GM23338 (cell line): ENCODE results near the gene MCOLN2. TPM values are rescaled to one million over a fixed set of nuclear protein-coding genes. Genes with fewer than 3 reads are reported as not detected.

Experiments used
- ATAC-seq: fragments of 200-7000 bp; cut with Tn5 transposase; 3 replicates; pipeline ENCODE4 v1.9.1; 2020
- DNase-seq: peaks from one replicate; pipeline ENCODE4 v3.0.0-alpha.2; 2015; ENCODE audit warnings: low spot score
- H2AFZ ChIP-seq: fragments of 200-600 bp; sonication (generic); 2 replicates; pipeline ENCODE4 v1.8.0; 2016; ENCODE audit warnings: antibody characterized with exemption, mild to moderate bottlenecking, moderate library complexity
- H3F3A ChIP-seq: fragments of 200-600 bp; sonication (generic); replicated peaks from 2 replicates; pipeline ENCODE4 v1.8.0; 2017; ENCODE audit warnings: antibody characterized with exemption, mixed run types, low read depth
- H3K27ac ChIP-seq: fragments of 200-600 bp; sonication (generic); 2 replicates; pipeline ENCODE4 v1.6.1; 2016; ENCODE audit warnings: low read depth
- H3K27me3 ChIP-seq: fragments of 200-600 bp; sonication (generic); 2 replicates; pipeline ENCODE4 v1.8.0; 2016; ENCODE audit warnings: mild to moderate bottlenecking, mixed run types, moderate library complexity; ENCODE audit not compliant: insufficient read depth
- H3K36me3 ChIP-seq: fragments of 200-600 bp; sonication (generic); 2 replicates; pipeline ENCODE4 v1.8.0; 2016; ENCODE audit warnings: mild to moderate bottlenecking; ENCODE audit not compliant: insufficient read depth
- H3K4me1 ChIP-seq: fragments of 200-600 bp; sonication (generic); 2 replicates; pipeline ENCODE4 v1.8.0; 2016; ENCODE audit warnings: mild to moderate bottlenecking, moderate library complexity; ENCODE audit not compliant: insufficient read depth
- H3K4me2 ChIP-seq: fragments of 200-600 bp; sonication (generic); 2 replicates; pipeline ENCODE4 v1.7.1; 2017; ENCODE audit warnings: mixed run types
- H3K4me3 ChIP-seq: fragments of 200-600 bp; sonication (generic); 2 replicates; pipeline ENCODE4 v1.6.1; 2016; ENCODE audit warnings: mixed run types
- H3K79me2 ChIP-seq: fragments of 200-600 bp; sonication (generic); replicated peaks from 2 replicates; pipeline ENCODE4 v1.8.0; 2017; ENCODE audit warnings: mild to moderate bottlenecking; ENCODE audit not compliant: insufficient read depth
- H3K9me2 ChIP-seq: fragments of 200-600 bp; sonication (generic); 2 replicates; pipeline ENCODE4 v1.8.0; 2017; ENCODE audit not compliant: insufficient read depth
- H4K20me1 ChIP-seq: fragments of 200-600 bp; sonication (generic); replicated peaks from 2 replicates; pipeline ENCODE4 v1.8.0; 2017; ENCODE audit warnings: mild to moderate bottlenecking; ENCODE audit not compliant: insufficient read depth
- H3K27ac Mint-ChIP-seq: 2 replicates; pipeline ENCODE4 v1.8.0; 2020; ENCODE audit warnings: inconsistent platforms, mild to moderate bottlenecking, moderate library complexity, mixed read lengths
- H3K27me3 Mint-ChIP-seq: 3 replicates; pipeline ENCODE4 v1.8.0; 2022; ENCODE audit warnings: low read depth, mild to moderate bottlenecking, moderate library complexity, mixed read lengths, inconsistent platforms; ENCODE audit not compliant: insufficient read depth, poor library complexity
- H3K36me3 Mint-ChIP-seq: 3 replicates; pipeline ENCODE4 v1.8.0; 2021; ENCODE audit warnings: low read depth, mild to moderate bottlenecking, inconsistent platforms, moderate library complexity, mixed read lengths
- H3K4me1 Mint-ChIP-seq: 3 replicates; pipeline ENCODE4 v1.8.0; 2020; ENCODE audit warnings: mild to moderate bottlenecking, inconsistent platforms, mixed read lengths
- H3K4me3 Mint-ChIP-seq: 3 replicates; pipeline ENCODE4 v1.8.0; 2021; ENCODE audit warnings: moderate library complexity, mild to moderate bottlenecking, inconsistent platforms, mixed read lengths
- H3K9me3 Mint-ChIP-seq: 3 replicates; pipeline ENCODE4 v1.8.0; 2020; ENCODE audit warnings: moderate library complexity, mild to moderate bottlenecking, inconsistent platforms, mixed read lengths
- CREB1 ChIP-seq: fragments of 250-450 bp; sonication (Bioruptor Pico); IDR thresholded peaks from 2 replicates; pipeline ENCODE4 v1.5.0; 2020; ENCODE audit warnings: low read depth, mild to moderate bottlenecking, moderate library complexity
- CTCF ChIP-seq, 2 experiments: fragments of 200-600 bp in 1 of 2; sonication (generic) in 1 of 2; conservative IDR thresholded peaks; 2 replicates each; pipeline versions ENCODE4 v1.5.1 to v1.6.1; 2016 to 2017; ENCODE audit warnings: antibody characterized with exemption in 2 of 2, low read depth in 2 of 2, mild to moderate bottlenecking in 2 of 2, moderate library complexity in 1 of 2
- ETS1 ChIP-seq: IDR thresholded peaks from 2 replicates; pipeline ENCODE4 v1.6.1; 2016; ENCODE audit warnings: antibody characterized with exemption
- EZH2 ChIP-seq: fragments of 200-600 bp; sonication (generic); IDR thresholded peaks from one replicate; pipeline ENCODE4 v1.8.0; 2017; ENCODE audit warnings: antibody characterized with exemption, mild to moderate bottlenecking, low read depth; ENCODE audit not compliant: unreplicated experiment
- EZH2phosphoT487 ChIP-seq: fragments of 200-600 bp; sonication (generic); IDR thresholded peaks from one replicate; pipeline ENCODE4 v1.8.1; 2018; ENCODE audit warnings: antibody characterized with exemption; ENCODE audit not compliant: unreplicated experiment
- JUNB ChIP-seq: IDR thresholded peaks from one replicate; pipeline ENCODE4 v1.6.1; 2016; ENCODE audit warnings: antibody characterized with exemption; ENCODE audit not compliant: unreplicated experiment
- NANOG ChIP-seq: IDR thresholded peaks from 2 replicates; pipeline ENCODE4 v1.6.1; 2016; ENCODE audit warnings: antibody characterized with exemption, borderline replicate concordance
- POLR2AphosphoS5 ChIP-seq: IDR thresholded peaks from 2 replicates; pipeline ENCODE4 v1.6.1; 2016; ENCODE audit warnings: antibody characterized with exemption, low read depth
- REST ChIP-seq: IDR thresholded peaks from one replicate; pipeline ENCODE4 v1.6.1; 2018; ENCODE audit warnings: antibody characterized with exemption; ENCODE audit not compliant: unreplicated experiment
- STAT1 ChIP-seq: IDR thresholded peaks from one replicate; pipeline ENCODE4 v1.6.1; 2016; ENCODE audit warnings: antibody characterized with exemption; ENCODE audit not compliant: unreplicated experiment
- ZNF114 ChIP-seq: fragments of 250-450 bp; sonication (Bioruptor Pico); IDR thresholded peaks from 2 replicates; pipeline ENCODE4 v1.5.0; 2020; ENCODE audit warnings: mild to moderate bottlenecking, moderate library complexity
- ZNF331 ChIP-seq: fragments of 250-450 bp; sonication (Bioruptor Pico); IDR thresholded peaks from 2 replicates; pipeline ENCODE4 v1.5.0; 2020; ENCODE audit warnings: low read depth, mild to moderate bottlenecking, moderate library complexity
- ZNF462 ChIP-seq: fragments of 250-450 bp; sonication (Bioruptor Pico); IDR thresholded peaks from 2 replicates; pipeline ENCODE4 v1.5.0; 2020; ENCODE audit warnings: mild to moderate bottlenecking, moderate library complexity
- polyA plus RNA-seq: library from polyadenylated mRNA; unstranded; fragments of >200 nt; fragmentation: Nextera tagmentation; extraction: Ambion mirVana; gene quantifications from 2 replicates; pipeline ENCODE4 v1.2.1, GENCODE V29; 2016
- total RNA-seq: library from RNA; depleted of rRNA; stranded (reverse); fragments of >200 nt; shearing (Covaris generic); gene quantifications from 2 replicates; pipeline ENCODE4 v1.2.3, GENCODE V29; 2014

The MCOLN2 gene
- total and polyA plus RNA-seq, 2 experiments from 2014 or later: 2.7 to 10.0 TPM

GRCh38 chr1:84959294-84959693, 37.6 kb downstream of the MCOLN2 start:
- Histone ChIP-seq H3K4me3 (no peak overlapping the region), H3F3A (no peaks in the 10 kb centered on the region), H3K9me2 (no peaks in the 10 kb centered on the region), H3K36me3 (no peaks in the 10 kb centered on the region), H3K79me2 (no peaks in the 10 kb centered on the region), H3K4me2 (no peak overlapping the region), H3K27me3 (no peaks in the 10 kb centered on the region), H3K27ac (no peak overlapping the region; the same call in 1 of the 2 replicates), H2AFZ (no peak overlapping the region), H3K4me1 (no peaks in the 10 kb centered on the region), H4K20me1 (no peaks in the 10 kb centered on the region; the same call in 1 of the 2 replicates)
- H3K4me3 Mint-ChIP-seq: no peak overlapping the region
- H3K36me3 Mint-ChIP-seq: no peaks in the 10 kb centered on the region
- ATAC-seq: no peak
- no peaks in the 10 kb centered on the region for H3K27me3 Mint-ChIP-seq
- DNase-seq: no peak
- no peak for TF ChIP-seq JUNB
- TF ChIP-seq ZNF331 (CRISPR knock-in tag): no peak
- no peak for TF ChIP-seq ZNF114 (CRISPR knock-in tag)
- no peak for TF ChIP-seq EZH2phosphoT487
- TF ChIP-seq ETS1: no peak
- TF ChIP-seq STAT1: no peak
- TF ChIP-seq EZH2: no peak
- TF ChIP-seq ZNF462: no peak
- no peak for TF ChIP-seq POLR2AphosphoS5
- TF ChIP-seq NANOG: no peak
- no peak for TF ChIP-seq REST
- no peak for TF ChIP-seq CREB1 (CRISPR knock-in tag)
- no peak for TF ChIP-seq CTCF (conservative IDR thresholded peaks at IDR 0.05; ENCODE audit: low read depth in 2 of 2)
- no peaks in the 10 kb centered on the region for H3K9me3 Mint-ChIP-seq
- H3K27ac Mint-ChIP-seq: no peak overlapping the region
- 0 out of 3 replicates have a peak, but pooled peaks cover 2% of the 10 kb centered on the region for H3K4me1 Mint-ChIP-seq
